ENCODE measurements around the gene PLA2G2A. TPM values are rescaled to one million over a fixed set of nuclear protein-coding genes. Genes with fewer than 3 reads are reported as not detected.
"Not testable (repeated sequence)": the region's sequence is repeated elsewhere in the genome, so short reads cannot be mapped to it uniquely, and the experiment has no call there.

The PLA2G2A gene
- total and polyA plus RNA-seq, 5 experiments from 2014 or later, result not detected

- H3K27me3 Mint-ChIP-seq, result peaks cover 0 to 9% (median 5%) of the 10 kb centered on the region in 5 donors
- POLR2A ChIA-PET, result no interaction called here
- peaks cover 0 to 2% (median 0%) of the 10 kb centered on the region in 9 donors for H3K9me3 Mint-ChIP-seq
- H3K4me1 Mint-ChIP-seq, result no peaks in the 10 kb centered on the region
- no peak overlapping the region for H3K4me3 Mint-ChIP-seq
- ATAC-seq (no peak), DNase-seq (no peak)
- no peak overlapping the region for H3K27ac Mint-ChIP-seq
- H3K36me3 Mint-ChIP-seq, result no peaks in the 10 kb centered on the region
Observed at GRCh38 chr1:19940486-19941205, 38.8 kb downstream of the PLA2G2A start.

- DNase-seq (no peak), ATAC-seq (no peak)
- no peaks in the 10 kb centered on the region for H3K36me3 Mint-ChIP-seq
- no peak overlapping the region for H3K27ac Mint-ChIP-seq
- H3K9me3 Mint-ChIP-seq, result peaks cover 0 to 6% (median 2%) of the 10 kb centered on the region in 9 donors
- no peak overlapping the region for H3K4me3 Mint-ChIP-seq
- H3K27me3 Mint-ChIP-seq, result peaks cover 0 to 4% (median 0%) of the 10 kb centered on the region in 5 donors
- H3K4me1 Mint-ChIP-seq, result no peaks in the 10 kb centered on the region
- POLR2A ChIA-PET, result no interaction called here
Observed at GRCh38 chr1:19938472-19938871, 40.9 kb downstream of the PLA2G2A start.

GRCh38 chr1:19936061-19936750, 43.2 kb downstream of the PLA2G2A start:
- Mint-ChIP-seq H3K36me3 (peaks cover 0 to 10% (median 4%) of the 10 kb centered on the region in 3 donors), H3K4me1 (no peaks in the 10 kb centered on the region), H3K27me3 (peaks cover 0 to 5% (median 2%) of the 10 kb centered on the region in 5 donors), H3K4me3 (no peak overlapping the region), H3K27ac (no peak overlapping the region), H3K9me3 (peaks cover 8 to 27% (median 16%) of the 10 kb centered on the region in 9 donors)
- DNase-seq (no peak), ATAC-seq (no peak)
- POLR2A ChIA-PET, result no interaction called here

DNA sequence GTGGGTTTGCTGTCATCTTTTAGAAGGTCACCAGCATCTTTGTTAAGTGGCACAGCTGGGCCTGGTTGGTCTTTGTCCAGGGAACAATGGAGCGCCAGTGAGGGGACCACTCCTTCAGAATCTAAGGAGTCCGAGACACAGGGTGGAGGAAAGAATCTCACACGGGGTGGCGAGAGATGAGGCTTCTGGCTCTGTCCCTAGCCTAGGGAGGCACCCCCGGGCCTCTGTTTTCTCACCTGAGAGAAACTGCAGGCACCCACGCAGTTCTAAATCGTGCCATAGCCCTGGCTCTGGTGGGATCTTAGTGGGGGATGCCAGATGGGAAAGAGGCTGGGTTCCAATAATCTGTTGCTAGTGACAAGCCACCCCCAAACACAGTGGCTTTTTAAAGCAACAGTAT, 45.1 kb downstream of the PLA2G2A start:
- DNase-seq (no peak), ATAC-seq (no peak)
- Mint-ChIP-seq H3K27me3 (peaks cover 0 to 5% (median 2%) of the 10 kb centered on the region in 5 donors), H3K4me3 (no peak overlapping the region), H3K9me3 (peaks cover 8 to 41% (median 23%) of the 10 kb centered on the region in 9 donors), H3K4me1 (no peaks in the 10 kb centered on the region), H3K36me3 (peaks cover 0 to 14% (median 4%) of the 10 kb centered on the region in 3 donors), H3K27ac (no peak overlapping the region)
- POLR2A ChIA-PET, result no interaction called here

- Mint-ChIP-seq H3K4me1 (no peaks in the 10 kb centered on the region), H3K4me3 (no peak overlapping the region), H3K27ac (no peak overlapping the region), H3K27me3 (peaks cover 0 to 7% (median 4%) of the 10 kb centered on the region in 5 donors), H3K36me3 (peaks cover 0 to 14% (median 4%) of the 10 kb centered on the region in 3 donors), H3K9me3 (peaks cover 8 to 41% (median 23%) of the 10 kb centered on the region in 9 donors)
- DNase-seq (no peak), ATAC-seq (no peak)
- POLR2A ChIA-PET, result no interaction called here
Observed at GRCh38 chr1:19932866-19933265, 46.6 kb downstream of the PLA2G2A start.

DNA sequence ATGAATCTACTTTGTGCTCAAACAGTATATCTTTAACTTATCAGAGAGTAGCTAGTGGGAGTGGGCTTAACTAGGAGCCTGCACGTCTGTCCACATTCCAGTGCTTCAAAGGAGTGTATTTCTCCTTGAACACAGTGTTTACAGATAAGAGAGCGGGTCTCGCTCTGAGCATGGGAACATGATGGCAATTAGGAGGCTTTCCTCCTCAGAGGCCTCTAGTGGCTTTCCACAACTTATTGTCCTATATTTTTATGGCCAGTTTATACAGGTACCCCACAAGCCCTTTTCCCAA, 52.3 kb downstream of the PLA2G2A start:
- H3K27me3 Mint-ChIP-seq, H3K4me1 Mint-ChIP-seq, ATAC-seq, H3K4me3 Mint-ChIP-seq, POLR2A ChIA-PET, H3K27ac Mint-ChIP-seq, DNase-seq, H3K36me3 Mint-ChIP-seq: not testable (repeated sequence)
- H3K9me3 Mint-ChIP-seq, result peaks cover 0 to 23% (median 15%) of the 10 kb centered on the region in 9 donors

- H3K27ac Mint-ChIP-seq, result no peak overlapping the region
- no peak for DNase-seq
- H3K4me3 Mint-ChIP-seq, result no peak overlapping the region
- peaks cover 0 to 5% (median under 1%) of the 10 kb centered on the region in 3 donors for H3K36me3 Mint-ChIP-seq
- H3K27me3 Mint-ChIP-seq, result peaks cover 5 to 10% (median 6%) of the 10 kb centered on the region in 5 donors
- POLR2A ChIA-PET, result no interaction called here
- H3K9me3 Mint-ChIP-seq, result peaks cover 0 to 18% (median 11%) of the 10 kb centered on the region in 9 donors
- H3K4me1 Mint-ChIP-seq, result no peaks in the 10 kb centered on the region
- ATAC-seq, result no peak
Observed at GRCh38 chr1:19926296-19927129, 52.9 kb downstream of the PLA2G2A start.

Other genes starting within 250 kb of the PLA2G2A start
- 10 to 100 TPM; 16.4 to 17.5 TPM for gene TMCO4, start 179.7 kb downstream of the PLA2G2A start, total RNA-seq
- gene TMCO4, start 179.7 kb downstream of the PLA2G2A start, polyA plus RNA-seq, result 10 to 100 TPM in 2 of 3 donors, 1 to 10 TPM in 1; 7.7 to 15.3 (median 10.5) TPM
- not detected for gene RNF186, start 164.3 kb downstream of the PLA2G2A start, total RNA-seq
- not detected for gene RNF186, start 164.3 kb downstream of the PLA2G2A start, polyA plus RNA-seq
- gene OTUD3, start 97.2 kb downstream of the PLA2G2A start, total RNA-seq, result 10 to 100 TPM; 16.4 to 16.7 TPM
- gene OTUD3, start 97.2 kb downstream of the PLA2G2A start, polyA plus RNA-seq, result 1 to 10 TPM in 2 of 3 donors, under 1 TPM in 1; 0.95 to 2.4 (median 1.6) TPM
- not detected for gene PLA2G2E, start 56.0 kb downstream of the PLA2G2A start, total RNA-seq
- gene PLA2G2E, start 56.0 kb downstream of the PLA2G2A start, polyA plus RNA-seq, result not detected
- not detected for gene PLA2G5, start 90.6 kb upstream of the PLA2G2A start, total RNA-seq
- not detected for gene PLA2G5, start 90.6 kb upstream of the PLA2G2A start, polyA plus RNA-seq
- gene PLA2G2D, start 139.9 kb upstream of the PLA2G2A start, total RNA-seq, result not detected
- gene PLA2G2D, start 139.9 kb upstream of the PLA2G2A start, polyA plus RNA-seq, result not detected
- gene PLA2G2F, start 159.7 kb upstream of the PLA2G2A start, total RNA-seq, result not detected
- not detected for gene PLA2G2F, start 159.7 kb upstream of the PLA2G2A start, polyA plus RNA-seq
- gene UBXN10, start 206.5 kb upstream of the PLA2G2A start, total RNA-seq, result not detected
- under 1 TPM; 0.04 to 0.30 (median 0.07) TPM for gene UBXN10, start 206.5 kb upstream of the PLA2G2A start, polyA plus RNA-seq
- not detected for gene PLA2G2C, start 206.9 kb upstream of the PLA2G2A start, total RNA-seq
- not detected for gene PLA2G2C, start 206.9 kb upstream of the PLA2G2A start, polyA plus RNA-seq